ENCODE results near the gene CHRNA1. TPM values are rescaled to one million over a fixed set of nuclear protein-coding genes. Genes with fewer than 3 reads are reported as not detected.

The CHRNA1 gene
- total RNA-seq, 1 experiment from 2014 or later, result not detected

GRCh38 chr2:174760845-174761473 is 3.3 kb downstream of the CHRNA1 start:
- intact Hi-C loops (cut with micrococcal nuclease), result no loop called here
- CTCF ChIA-PET, result interaction anchor here (1.3 to 4.4 kb wide), 3 partner anchors 10 to 12 kb away, joined by 3 to 18 read pairs (median 4); no protein-coding TSS in a partner anchor
- H2AFZ ChIP-seq (ENCODE audit: low read depth, low read length, poor library complexity, severe bottlenecking), result no peak overlapping the region

More at GRCh38 chr2:174760845-174761473, 3.3 kb downstream of the CHRNA1 start:
- ATAC-seq (no peak), DNase-seq (ENCODE audit: low read depth, low spot score) (no peak)
- Histone ChIP-seq H3K4me3 (replicated peaks in 1 of 2; ENCODE audit: low read depth in 1 of 2, low read length in 2 of 2) (no peak overlapping the region), H4K20me1 (ENCODE audit: insufficient read depth) (no peaks in the 10 kb centered on the region), H3K27me3 (ENCODE audit: insufficient read depth, low read length) (no peaks in the 10 kb centered on the region), H3K27ac (ENCODE audit: low read depth, low read length) (no peak overlapping the region), H3K79me2 (ENCODE audit: insufficient read depth, low read length) (no peaks in the 10 kb centered on the region), H3K4me1 (ENCODE audit: control insufficient read depth in 1 of 2, insufficient read depth in 2 of 2, low read length in 2 of 2) (no peaks in the 10 kb centered on the region), H3K4me2 (ENCODE audit: low read length) (no peak overlapping the region), H3K9ac (ENCODE audit: low read length) (no peak overlapping the region), H3K36me3 (ENCODE audit: control insufficient read depth in 1 of 2, insufficient read depth in 2 of 2, low read length in 2 of 2) (no peaks in the 10 kb centered on the region), H3K9me2 (ENCODE audit: insufficient read depth) (no peaks in the 10 kb centered on the region), H3K9me3 (ENCODE audit: control insufficient read depth in 1 of 2, insufficient read depth in 1 of 2, low read depth in 1 of 2, low read length in 2 of 2) (no peaks in the 10 kb centered on the region)
- ChIA-PET RAD21 (ENCODE audit: low non-redundant PET in 1 of 2, low total read pairs in 2 of 2, uncharacterized antibody in 2 of 2, unreplicated experiment in 2 of 2) (no interaction called here), POLR2A (no interaction called here)
- TF ChIP-seq ZBTB33 (IDR thresholded peaks at IDR 0.05; ENCODE audit: extremely low read depth, insufficient replicate concordance, low read length) (no peak), TCF7L2 (IDR thresholded peaks at IDR 0.05; ENCODE audit: borderline replicate concordance, extremely low read depth, insufficient read depth, insufficient read length) (no peak), POLR2AphosphoS5 (IDR thresholded peaks at IDR 0.05; ENCODE audit: low read depth, low read length) (no peak), MAX (IDR thresholded peaks at IDR 0.05) (no peak), POLR2A (IDR thresholded peaks at IDR 0.05; ENCODE audit: borderline replicate concordance, extremely low read depth, insufficient read depth, insufficient read length) (no peak), YY1 (IDR thresholded peaks at IDR 0.05; ENCODE audit: extremely low read depth, insufficient replicate concordance, low read depth, low read length) (no peak), CTCF (IDR thresholded peaks at IDR 0.05 in 2 of 3, conservative IDR thresholded peaks at IDR 0.05 in 1 of 3; ENCODE audit: borderline replicate concordance in 1 of 3, insufficient read depth in 1 of 3, low read depth in 2 of 3, low read length in 2 of 3) (no peak), EGR1 (IDR thresholded peaks at IDR 0.05; ENCODE audit: low read depth) (no peak), SIN3A (IDR thresholded peaks at IDR 0.05; ENCODE audit: low read depth) (no peak), EZH2 (IDR thresholded peaks at IDR 0.05) (no peak), ELF1 (IDR thresholded peaks at IDR 0.05; ENCODE audit: borderline replicate concordance, low read depth) (no peak), CBX3 (IDR thresholded peaks at IDR 0.05; ENCODE audit: low read depth) (no peak)
- BruUV-seq (replicated peaks), result no TSS peak
